ENCODE data around the gene CFAP107. TPM values are rescaled to one million over a fixed set of nuclear protein-coding genes. Genes with fewer than 3 reads are reported as not detected.

CFAP107 gene
- total and polyA plus RNA-seq, 2 experiments from 2014 or later = not detected

DNA sequence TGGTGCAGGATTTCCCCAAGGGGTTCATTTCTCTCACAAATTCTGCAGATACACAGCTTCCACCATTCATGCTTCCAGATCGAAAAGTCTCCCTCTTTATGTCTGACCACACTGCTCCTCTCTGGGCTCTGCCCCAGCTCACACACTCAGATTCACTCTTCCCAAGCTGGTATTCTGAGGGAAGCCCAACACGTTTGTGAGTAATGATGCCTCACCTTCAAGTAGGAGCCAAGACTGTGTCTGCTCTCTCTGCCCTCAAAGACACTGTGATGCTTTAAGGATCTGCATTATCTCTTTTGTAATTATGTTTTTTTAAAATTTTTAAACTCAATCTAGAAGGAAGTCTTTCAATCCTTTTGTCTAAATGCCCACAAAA lies 65.4 kb downstream of the CFAP107 start:
- no peak overlapping the region for H2AFZ ChIP-seq
- no peaks in the 10 kb centered on the region for H4K20me1 ChIP-seq (ENCODE audit: insufficient read depth, poor library complexity, severe bottlenecking)
- no peaks in the 10 kb centered on the region for H3K4me1 ChIP-seq (ENCODE audit: insufficient read depth)
- TF ChIP-seq EZH2 (IDR thresholded peaks at IDR 0.05; ENCODE audit: borderline replicate concordance) = no peak
- TF ChIP-seq, protein P1, sequence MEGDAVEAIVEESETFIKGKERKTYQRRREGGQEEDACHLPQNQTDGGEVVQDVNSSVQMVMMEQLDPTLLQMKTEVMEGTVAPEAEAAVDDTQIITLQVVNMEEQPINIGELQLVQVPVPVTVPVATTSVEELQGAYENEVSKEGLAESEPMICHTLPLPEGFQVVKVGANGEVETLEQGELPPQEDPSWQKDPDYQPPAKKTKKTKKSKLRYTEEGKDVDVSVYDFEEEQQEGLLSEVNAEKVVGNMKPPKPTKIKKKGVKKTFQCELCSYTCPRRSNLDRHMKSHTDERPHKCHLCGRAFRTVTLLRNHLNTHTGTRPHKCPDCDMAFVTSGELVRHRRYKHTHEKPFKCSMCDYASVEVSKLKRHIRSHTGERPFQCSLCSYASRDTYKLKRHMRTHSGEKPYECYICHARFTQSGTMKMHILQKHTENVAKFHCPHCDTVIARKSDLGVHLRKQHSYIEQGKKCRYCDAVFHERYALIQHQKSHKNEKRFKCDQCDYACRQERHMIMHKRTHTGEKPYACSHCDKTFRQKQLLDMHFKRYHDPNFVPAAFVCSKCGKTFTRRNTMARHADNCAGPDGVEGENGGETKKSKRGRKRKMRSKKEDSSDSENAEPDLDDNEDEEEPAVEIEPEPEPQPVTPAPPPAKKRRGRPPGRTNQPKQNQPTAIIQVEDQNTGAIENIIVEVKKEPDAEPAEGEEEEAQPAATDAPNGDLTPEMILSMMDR (IDR thresholded peaks at IDR 0.05; ENCODE audit: poor library complexity) = no peak
- TF ChIP-seq EZH2phosphoT487 (IDR thresholded peaks at IDR 0.05; ENCODE audit: low read depth, severe bottlenecking, unreplicated experiment) = no peak
- WGBS (ENCODE audit: low lambda C conversion rate, missing lambda C conversion rate) = 58% methylated on average over 2 of the region's 2 CpGs
- H3K27me3 ChIP-seq = no peaks in the 10 kb centered on the region
- H3K4me3 ChIP-seq = no peak overlapping the region
- no peak overlapping the region for H3K4me2 ChIP-seq
- H3K27ac ChIP-seq = no peak overlapping the region
- H3K9me3 ChIP-seq (ENCODE audit: low read depth) = no peaks in the 10 kb centered on the region
- no peak for DNase-seq (ENCODE audit: low spot score)
- no peaks in the 10 kb centered on the region for H3K79me2 ChIP-seq
- no peaks in the 10 kb centered on the region for H3K36me3 ChIP-seq (replicated peaks; ENCODE audit: insufficient read depth, low read depth)
- H3K9me2 ChIP-seq (replicated peaks; ENCODE audit: insufficient read depth) = no peaks in the 10 kb centered on the region

Other genes starting within 250 kb of the CFAP107 start
- 98.9 and 103 TPM in 2 replicates for gene DHRS3, start 128.0 kb upstream of the CFAP107 start, total RNA-seq
- 75.9 and 84.1 TPM in 2 replicates for gene DHRS3, start 128.0 kb upstream of the CFAP107 start, polyA plus RNA-seq
- gene AADACL4, start 102.1 kb upstream of the CFAP107 start, total RNA-seq = 0.20 TPM in 1 of 2 replicates, not detected in the other
- gene AADACL4, start 102.1 kb upstream of the CFAP107 start, polyA plus RNA-seq = not detected in 2 replicates
- 0.10 TPM in 1 of 2 replicates, not detected in the other for gene AADACL3, start 30.1 kb upstream of the CFAP107 start, total RNA-seq
- gene AADACL3, start 30.1 kb upstream of the CFAP107 start, polyA plus RNA-seq = not detected in 2 replicates
- gene PRAMEF12, start 27.5 kb downstream of the CFAP107 start, total RNA-seq = not detected in 2 replicates
- gene PRAMEF12, start 27.5 kb downstream of the CFAP107 start, polyA plus RNA-seq = not detected in 2 replicates
- not detected in 2 replicates for gene PRAMEF1, start 45.2 kb downstream of the CFAP107 start, total RNA-seq
- not detected in 2 replicates for gene PRAMEF1, start 45.2 kb downstream of the CFAP107 start, polyA plus RNA-seq
- gene PRAMEF11, start 85.2 kb downstream of the CFAP107 start, total RNA-seq = not detected in 2 replicates
- gene PRAMEF11, start 85.2 kb downstream of the CFAP107 start, polyA plus RNA-seq = not detected in 2 replicates
- gene HNRNPCL1, start 102.5 kb downstream of the CFAP107 start, total RNA-seq = not detected in 2 replicates
- not detected in 2 replicates for gene HNRNPCL1, start 102.5 kb downstream of the CFAP107 start, polyA plus RNA-seq
- not detected in 2 replicates for gene PRAMEF2, start 110.9 kb downstream of the CFAP107 start, total RNA-seq
- not detected in 2 replicates for gene PRAMEF2, start 110.9 kb downstream of the CFAP107 start, polyA plus RNA-seq
- not detected in 2 replicates for gene PRAMEF4, start 140.0 kb downstream of the CFAP107 start, total RNA-seq
- gene PRAMEF4, start 140.0 kb downstream of the CFAP107 start, polyA plus RNA-seq = not detected in 2 replicates
- gene PRAMEF10, start 152.1 kb downstream of the CFAP107 start, total RNA-seq = not detected in 2 replicates
- not detected in 2 replicates for gene PRAMEF10, start 152.1 kb downstream of the CFAP107 start, polyA plus RNA-seq
- not detected in 2 replicates for gene PRAMEF7, start 170.4 kb downstream of the CFAP107 start, total RNA-seq
- gene PRAMEF7, start 170.4 kb downstream of the CFAP107 start, polyA plus RNA-seq = not detected in 2 replicates
- not detected in 2 replicates for gene PRAMEF6, start 201.4 kb downstream of the CFAP107 start, total RNA-seq
- gene PRAMEF6, start 201.4 kb downstream of the CFAP107 start, polyA plus RNA-seq = not detected in 2 replicates

Data from hepatocyte (in vitro differentiated cells).